HG03469 (cell line): Measurements from ENCODE around the gene KAZN.

Experiments
- ATAC-seq: cut with Tn5 transposase; IDR thresholded peaks from one replicate; pipeline ENCODE4 v1.9.1; 2021; ENCODE audit warnings: mild to moderate bottlenecking, moderate library complexity, moderate number of reproducible peaks; ENCODE audit not compliant: unreplicated experiment

The KAZN gene

DNA sequence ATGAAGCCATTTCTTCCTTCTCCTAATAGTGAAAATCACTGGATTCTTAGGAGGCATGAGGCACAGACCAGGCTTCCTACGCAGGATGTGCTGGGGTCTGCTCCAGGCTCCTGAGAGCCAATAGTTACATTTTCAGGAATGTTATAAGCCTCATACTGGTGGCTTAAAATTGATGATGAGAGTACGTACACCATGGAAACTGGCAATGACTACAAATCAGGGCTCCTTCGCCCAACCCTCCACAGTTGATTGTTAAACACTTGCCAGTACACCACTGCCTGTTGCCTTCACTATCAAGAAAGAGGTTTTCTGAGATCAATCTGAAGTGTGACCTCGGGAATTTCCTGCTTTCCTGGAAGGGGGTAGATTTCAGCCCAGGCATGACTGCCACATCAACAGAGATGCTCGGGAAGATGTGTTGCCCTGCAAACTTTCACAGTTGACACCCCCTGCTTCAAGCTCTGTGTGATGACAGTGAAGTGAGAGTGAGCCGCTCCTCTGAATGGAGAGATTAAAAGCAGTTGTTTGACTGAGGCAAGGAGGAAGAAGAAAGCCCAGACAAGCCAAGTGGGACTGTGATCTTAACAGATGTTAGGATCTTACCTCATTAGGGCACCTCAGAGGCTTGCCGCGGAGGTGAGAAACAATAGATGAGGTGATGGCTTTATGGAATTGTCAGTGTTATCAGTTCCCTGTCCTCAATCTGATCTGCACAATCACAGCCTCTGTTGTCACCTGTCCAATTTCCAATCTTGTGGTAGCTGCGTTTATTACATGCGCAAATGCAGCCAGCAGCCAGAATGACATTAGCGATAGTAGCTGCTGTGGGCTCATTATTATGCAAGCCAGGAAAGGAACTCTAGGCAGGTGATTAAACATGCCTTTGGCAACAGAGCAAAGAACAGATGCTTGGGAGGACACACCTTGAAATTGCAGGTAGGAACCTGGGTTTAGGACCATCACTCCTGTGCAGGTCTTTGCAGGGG lies 277.3 kb downstream of the KAZN start:
- ATAC-seq: no peak

DNA sequence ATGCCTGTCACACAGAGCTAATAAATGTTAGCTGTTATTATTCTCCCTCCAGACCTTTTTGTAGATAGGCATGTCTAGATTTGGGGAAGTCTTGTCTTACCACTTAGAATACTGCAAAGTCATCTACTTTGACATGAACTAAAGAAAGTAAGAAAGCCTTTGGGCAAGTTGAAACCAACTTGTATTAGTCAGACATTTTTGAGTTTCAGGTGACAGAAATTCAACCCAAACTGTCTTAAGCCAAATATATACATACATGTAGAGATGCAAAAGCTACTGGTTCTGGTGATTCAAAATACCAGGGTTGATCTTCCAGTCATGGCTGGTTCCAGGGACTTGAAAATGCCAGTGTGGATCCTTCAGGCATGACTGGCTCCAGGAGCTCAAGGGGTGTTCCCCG lies 278.3 kb downstream of the KAZN start:
- no peak for ATAC-seq

DNA sequence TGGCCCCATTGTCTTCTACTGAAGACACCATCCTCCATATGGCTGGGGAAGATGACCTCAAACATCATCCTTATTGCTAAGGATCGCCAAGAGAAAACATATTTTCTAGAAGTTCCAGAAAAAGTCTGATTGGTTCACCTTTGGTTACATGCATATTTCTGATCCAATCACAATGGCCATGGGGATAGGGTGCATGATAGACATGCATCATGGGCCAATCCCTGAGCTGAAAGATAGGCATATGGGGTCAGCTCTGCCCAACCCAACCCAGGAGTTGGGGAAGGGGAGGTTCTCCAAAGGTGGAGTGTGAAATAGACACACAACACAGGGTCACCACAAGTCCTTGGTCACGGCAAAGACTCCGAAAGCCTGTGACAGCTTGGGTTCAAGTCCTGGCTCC lies 278.7 kb downstream of the KAZN start:
- ATAC-seq: no peak

DNA sequence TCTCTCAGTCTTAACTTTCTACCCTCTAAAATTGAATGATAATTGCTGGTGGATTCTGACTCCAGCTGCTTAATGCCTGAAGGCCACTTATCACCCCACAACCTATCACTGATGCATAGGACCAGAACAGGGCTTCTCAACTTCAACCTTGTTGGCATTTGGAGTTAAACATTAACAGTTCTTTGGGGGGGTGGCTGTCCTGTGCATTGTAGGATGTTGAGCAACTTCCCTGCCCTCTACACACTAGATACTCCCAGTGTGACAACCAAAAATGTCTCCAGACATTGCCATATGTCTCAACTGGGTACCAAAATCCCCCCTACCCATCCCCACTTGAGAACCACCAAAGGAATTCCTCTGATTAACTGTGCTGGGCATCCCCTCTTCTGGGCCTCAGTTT lies 279.6 kb downstream of the KAZN start:
- no peak for ATAC-seq

DNA sequence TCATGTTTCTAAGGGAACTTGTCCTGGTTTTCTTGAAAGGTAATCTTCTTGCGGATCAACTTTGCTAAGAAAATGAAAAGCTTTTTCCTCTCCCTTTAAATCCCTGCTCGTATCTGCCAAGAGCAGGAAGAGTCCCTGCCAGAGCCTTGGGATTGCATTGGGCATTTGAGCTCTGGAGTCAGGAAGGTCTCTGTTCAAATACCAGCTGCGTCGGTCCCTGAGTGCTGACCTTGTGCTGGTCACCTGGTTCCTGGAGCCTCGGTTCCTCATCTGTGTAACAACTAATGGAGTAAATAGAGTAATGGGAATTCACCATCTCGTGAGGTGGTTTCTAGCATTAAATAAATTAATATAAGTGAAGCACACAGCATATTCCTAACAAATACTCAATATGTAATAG lies 280.5 kb downstream of the KAZN start:
- no peak for ATAC-seq

DNA sequence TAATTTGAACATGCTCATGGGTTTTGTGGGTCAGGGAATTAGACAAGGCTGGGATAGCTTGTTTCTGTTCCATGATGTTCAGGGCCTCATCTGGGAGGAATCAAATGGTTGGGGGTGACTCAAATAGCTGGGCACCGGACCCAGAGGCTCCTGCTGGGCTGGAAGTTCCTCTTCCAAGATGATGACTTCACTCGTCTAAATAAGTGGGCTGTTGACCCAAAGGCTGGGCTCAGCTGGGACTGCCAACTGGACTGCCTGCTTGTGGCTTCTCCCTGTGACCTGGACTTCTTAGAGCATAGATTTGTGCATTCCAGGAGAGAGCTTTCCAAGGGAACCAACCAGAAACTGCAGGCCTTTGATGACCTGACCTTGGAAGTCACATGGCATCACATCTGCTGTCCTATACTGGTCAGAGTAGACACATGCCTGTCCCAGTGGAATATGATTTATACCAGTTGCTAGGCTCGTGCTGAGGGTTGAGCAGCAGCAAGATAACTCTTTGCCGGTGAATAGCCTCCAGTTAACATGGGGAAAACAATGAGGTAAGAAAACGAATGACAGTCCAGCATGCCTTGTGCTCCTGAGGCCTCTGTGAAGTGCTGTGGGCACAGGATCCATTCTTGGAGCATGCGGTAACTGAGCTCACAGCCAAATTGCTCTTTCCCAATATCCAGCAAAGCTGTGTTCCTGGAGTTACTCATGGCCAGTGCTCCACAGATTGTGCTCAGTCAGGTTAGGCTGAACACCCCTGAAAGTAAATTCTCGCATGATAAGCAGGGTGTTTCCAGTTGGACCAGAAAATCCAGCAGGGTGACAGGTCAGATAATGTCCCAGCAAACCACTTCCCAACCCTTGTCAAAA lies 282.2 kb downstream of the KAZN start:
- ATAC-seq: no peak

DNA sequence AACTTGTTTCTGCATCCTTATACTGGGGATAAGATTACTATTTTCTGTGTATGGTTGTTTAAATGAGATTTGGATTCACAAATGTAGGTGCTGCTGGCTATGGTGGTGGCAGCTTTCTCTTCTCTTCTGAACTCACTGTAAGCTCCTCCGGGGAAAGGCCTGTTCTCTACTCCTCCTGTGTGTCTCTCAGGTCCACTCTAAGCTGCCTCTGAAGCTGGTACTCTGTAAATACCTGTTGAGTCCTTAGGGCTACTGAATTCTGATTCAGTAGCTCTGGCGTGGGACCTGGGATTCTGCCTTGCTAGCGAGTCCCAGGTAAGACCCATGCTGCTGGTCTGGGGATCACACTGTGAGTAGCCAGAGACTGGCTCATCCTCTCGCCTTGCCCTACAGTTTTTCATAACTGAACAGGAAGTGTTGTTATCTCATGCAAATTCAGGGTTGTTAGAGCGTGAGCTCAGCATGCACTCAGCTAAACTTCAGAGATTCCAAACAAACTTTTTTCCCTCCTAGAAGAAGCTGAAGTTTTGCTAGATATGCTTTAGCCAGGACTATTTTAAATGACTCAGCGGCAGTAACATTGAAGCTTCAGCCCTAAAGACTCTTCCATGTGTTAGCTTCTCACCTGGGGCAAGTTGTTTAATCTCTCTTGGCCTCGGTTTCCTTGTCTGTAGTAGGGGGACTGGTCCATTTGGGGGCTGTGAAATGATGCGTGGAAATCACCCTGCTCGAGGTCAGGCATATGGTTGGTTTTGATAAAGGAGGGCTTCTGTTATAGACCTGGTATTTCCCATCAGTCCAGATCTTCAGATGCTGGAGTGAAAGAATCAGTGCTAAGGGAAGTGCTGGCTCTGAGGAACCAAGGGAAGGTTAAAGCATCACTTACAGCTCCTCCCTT lies 283.5 kb downstream of the KAZN start:
- peak; percentile 79 for ATAC-seq

DNA sequence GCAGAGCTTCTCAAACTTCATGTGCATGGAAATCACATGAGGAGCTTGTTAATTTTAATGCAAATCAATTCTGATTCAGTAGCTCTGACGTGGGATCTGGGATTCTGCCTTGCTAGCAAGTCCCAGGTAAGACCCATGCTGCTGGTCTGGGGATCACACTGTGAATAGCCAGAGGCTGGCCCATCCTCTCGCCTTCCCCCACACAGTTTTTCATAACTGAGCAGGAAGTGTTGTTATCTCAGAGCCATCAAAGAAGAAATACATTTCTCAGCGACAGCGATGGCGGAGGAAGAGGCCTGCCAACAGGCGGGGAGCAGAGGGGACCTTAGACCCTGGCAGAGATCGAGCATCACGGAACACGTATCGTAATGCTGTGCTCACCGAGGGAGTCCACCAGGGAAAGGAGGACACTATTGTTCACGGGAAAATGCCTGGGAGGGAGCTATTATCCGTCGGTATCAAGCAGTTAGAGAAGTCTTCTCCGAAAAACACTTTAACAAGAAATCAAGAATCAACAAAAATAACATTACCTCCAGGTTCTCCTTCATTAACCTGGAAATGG lies 286.2 kb downstream of the KAZN start:
- ATAC-seq: no peak

DNA sequence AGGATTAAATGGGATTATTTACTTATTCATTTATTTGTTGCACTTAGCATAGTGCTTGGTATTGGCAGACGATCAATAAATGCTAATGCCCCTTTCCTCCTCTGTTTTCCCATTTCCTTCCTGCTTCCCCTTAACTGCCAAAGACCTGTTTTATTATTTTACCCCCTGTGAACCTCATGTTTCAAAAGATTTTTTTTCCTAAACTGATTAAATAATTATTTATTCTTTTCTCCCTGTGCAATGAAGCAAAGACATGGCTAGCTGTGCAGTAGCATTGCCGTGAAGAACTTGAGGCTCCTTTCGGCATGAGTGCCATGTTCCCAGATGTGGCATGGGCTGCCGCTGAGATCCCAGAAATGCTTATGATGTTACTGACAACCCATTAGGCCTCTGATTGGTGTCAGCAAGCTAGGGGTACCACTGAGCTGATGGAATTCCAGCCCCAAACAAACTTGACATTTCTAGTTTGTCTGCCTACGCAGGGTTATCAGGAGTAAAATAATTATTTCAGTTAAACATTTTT lies 288.6 kb downstream of the KAZN start:
- no peak for ATAC-seq

DNA sequence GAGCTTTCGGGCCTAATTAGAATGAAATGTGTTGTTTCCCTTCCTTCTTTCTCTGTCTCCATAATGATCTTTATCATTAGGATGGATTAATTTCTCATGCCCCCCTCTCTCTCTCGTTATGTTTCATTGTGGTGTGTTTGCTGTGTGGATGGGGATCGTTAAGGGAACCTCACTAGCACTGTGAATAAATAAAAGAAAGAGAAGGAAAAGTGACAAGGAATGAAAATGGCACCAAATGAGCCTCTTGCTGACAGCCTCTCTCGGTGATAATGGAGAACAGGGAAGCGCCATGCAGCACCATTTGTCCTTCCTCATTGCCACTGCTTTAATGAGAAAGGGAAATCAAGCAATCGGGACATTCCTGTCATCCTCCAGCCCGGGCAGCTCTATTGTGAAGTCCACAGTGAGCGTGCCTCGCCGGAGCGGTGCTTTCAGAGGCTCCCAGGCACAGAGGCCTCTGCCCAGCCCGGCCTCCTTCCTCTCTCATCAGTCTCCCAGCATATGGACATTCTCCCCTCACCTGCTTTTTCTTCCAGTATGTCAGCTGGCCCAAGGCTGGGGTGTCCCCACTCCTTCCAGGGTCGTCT lies 289.4 kb downstream of the KAZN start:
- ATAC-seq: no peak

DNA sequence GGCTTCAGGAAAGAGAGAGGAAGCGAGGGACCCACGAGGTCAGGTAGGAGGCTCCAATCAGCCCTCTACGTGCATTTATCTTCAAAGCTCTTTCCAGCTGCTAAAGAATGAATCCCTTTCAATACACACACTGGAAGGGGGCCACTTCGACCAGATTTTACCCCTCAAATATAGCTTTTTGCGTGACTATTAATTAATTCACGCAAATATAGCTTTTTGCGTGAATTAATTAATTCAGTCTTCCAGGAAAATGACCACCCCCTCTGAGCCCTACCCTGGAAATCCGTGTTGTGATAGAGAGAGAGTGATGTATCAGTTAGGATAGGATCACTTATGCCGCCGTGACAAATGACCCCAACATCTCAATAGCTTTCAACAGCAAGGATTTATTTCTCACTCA lies 289.9 kb downstream of the KAZN start:
- no peak for ATAC-seq

DNA sequence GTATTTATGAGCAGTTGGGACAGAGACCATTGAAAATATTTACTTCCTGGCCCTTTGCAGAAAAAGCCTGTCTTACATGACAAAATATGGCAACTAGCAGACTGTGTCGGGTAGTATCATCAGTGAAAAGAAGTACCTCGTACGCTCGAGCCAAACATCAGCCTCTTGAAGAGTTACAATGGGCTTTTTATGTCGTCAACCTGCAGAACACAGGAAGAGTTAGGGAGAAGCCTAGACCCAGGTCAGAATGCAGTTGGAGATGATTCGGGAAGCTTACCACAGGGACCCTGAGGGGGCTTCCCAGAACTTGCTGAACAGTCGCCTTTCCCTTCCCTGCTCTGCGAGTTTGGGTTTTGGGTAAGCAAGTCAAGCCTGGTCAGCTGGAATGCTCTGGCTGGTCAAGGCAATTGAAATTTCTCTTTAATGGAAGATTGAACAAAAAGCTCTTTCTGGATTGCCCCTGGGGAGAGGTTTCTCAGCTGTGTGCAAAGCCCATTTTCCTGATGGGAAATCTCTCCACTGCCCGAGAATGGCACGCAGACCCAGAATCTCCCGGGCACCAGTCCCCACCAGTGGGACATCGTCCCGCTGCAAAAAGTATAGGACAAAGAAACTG lies 291.4 kb downstream of the KAZN start:
- no peak for ATAC-seq

DNA sequence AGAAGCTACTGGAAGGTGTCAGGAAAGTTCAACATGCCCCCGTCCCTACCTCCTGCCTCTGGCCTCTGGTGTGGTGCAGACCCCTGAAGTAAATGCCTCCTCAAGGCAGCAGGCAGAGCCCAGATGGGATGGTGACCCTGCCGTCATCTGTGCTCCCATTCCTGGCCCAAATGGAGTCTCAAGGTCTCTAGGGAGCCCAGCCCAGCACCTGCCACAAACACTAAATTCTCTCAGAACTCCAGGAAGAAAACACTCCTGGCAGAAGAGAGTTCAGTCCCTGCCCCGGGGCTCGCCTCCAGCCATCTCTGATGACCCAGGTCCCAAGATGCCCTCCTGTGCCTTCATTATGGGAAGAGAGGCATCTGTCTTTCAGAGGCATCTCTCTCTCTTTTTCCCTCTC lies 293.5 kb downstream of the KAZN start:
- no peak for ATAC-seq

DNA sequence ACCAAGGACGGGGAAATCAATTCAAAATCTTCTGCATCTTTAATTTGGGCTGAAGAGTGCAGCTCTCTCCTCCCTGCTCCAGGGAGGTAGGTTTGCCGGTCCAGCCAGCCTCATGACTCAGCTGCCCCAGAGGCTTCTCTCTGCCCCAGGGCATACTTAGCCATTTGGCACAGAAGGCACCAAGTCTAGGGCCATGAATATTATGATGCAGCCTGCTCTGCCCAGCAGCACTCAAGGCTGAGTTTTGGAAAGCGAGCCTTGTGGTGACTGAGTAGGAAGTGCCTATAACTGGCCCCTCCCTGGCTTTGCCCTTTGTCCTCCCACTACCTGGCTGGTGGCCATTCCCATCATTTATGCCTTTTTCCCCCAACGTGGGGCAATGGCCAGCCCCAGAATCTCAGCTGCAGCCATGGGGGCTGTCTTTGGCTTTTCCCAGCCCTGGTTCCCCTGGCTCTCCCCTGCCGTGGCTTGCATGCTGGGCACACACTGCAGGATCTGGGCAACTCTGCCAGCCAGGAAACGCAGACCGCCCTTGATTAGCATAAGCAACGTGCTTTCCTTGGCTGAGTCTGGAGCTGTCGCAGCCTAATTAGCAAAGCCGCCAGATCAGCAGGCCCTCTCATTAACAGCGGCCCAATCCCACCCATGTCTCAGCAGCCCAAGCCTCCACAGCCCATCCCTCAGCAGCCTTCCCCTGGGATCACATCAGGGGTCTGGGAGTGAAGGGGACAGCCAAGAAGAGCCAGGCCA lies 296.5 kb downstream of the KAZN start:
- no peak for ATAC-seq

DNA sequence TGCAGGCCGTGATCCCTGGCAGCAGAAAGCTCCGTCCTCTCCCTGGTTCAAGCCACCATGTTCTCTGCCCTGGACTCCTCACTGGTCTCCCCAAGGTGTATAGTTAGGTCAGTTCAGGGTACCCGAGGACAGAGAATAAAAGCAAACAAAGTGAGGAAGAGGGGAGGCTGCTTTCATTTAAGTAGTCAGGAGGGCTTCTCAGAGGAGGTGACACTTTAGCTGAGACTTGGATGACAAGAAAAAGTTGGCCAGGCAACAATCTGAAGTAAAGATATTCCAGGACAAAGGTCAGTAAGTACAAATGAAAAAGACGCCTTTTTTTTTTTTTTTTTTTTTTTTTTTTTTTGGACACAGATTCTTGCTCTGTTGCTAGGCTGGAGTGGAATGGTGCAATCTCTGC lies 297.2 kb downstream of the KAZN start:
- no peak for ATAC-seq

DNA sequence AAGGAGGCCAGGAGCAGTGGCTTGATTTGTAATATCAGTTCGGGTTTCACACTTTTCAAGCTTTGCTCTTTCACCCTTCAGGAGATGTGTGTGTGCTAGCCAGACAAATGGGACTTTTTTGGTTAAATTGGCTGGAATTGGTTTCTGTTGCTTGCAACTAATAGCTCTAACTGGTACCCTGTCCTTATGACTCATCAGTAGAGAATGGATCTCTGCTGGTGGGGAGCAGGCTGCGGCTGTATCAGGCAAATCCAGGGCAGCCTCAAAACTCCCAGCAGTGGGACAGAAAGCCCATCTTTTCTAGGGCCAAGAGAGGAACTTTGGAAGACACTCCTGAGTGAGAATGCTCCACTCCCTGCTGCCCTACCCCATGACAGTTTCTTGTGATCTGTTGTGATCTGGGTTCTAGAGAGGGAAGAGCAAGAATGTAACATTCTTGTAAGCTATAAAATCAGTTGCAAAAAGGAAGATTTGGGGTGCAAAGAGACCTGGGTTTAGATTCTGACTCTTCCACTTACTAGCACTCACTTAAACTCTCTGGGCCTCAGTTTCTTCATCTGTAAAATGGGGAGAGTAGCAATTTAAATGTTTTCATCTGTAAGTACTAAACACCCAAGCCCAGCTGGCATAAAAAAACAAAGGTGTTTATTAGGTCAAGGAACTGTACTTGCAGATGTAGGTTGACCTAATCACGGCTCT lies 298.0 kb downstream of the KAZN start:
- ATAC-seq: no peak

DNA sequence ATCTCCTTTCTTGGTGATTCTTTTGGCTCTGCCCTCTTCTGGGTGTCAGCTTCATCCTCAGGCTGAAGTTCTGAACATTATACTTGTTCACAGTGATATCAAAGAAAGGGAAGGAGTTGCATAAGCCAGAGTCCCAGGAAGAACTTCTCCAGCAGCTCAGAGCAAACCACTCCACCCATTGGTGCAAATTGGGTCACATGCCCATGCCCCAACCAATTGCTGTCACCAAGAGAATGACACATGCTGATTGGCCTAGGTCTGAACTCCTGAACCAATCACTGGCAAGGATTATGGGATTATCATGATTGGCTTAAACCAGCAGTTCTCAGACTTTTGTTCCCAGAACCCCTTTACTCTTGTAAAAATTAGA lies 298.6 kb downstream of the KAZN start:
- ATAC-seq: no peak

DNA sequence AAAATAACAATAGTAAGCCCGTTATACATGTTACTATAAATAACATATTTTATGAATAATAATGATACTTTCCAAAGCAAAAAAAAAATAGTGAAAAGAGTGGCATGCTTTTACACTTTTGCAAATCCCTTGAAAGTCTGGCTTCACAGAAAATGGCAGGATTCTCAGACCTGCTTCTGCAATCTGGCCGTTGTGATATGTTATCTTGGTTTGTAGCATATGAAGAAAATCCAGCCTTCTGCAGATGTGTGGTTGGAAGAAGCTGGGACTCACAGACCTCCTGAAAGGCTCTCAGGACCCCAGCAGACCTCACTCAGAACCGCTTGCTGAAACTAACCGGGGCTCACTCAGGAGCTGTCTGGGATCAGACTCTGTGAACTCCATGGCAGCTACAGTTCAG lies 299.1 kb downstream of the KAZN start:
- ATAC-seq: no peak
